ENCODE data around the gene WIPF1. TPM values are rescaled to one million over a fixed set of nuclear protein-coding genes. Genes with fewer than 3 reads are reported as not detected.

The WIPF1 gene
- total RNA-seq, 1 experiment from 2014 or later = 0.59 TPM

- ChIA-PET RAD21 (ENCODE audit: low non-redundant PET in 1 of 2, low total read pairs in 2 of 2, uncharacterized antibody in 2 of 2, unreplicated experiment in 2 of 2) (no interaction called here), POLR2A (no interaction called here), CTCF (interaction anchor here (0.9 kb wide), 1 partner anchor 30 kb away, joined by 3 read pairs; no protein-coding TSS in a partner anchor)
- Histone ChIP-seq H2AFZ (ENCODE audit: low read depth, low read length, poor library complexity, severe bottlenecking) (no peak overlapping the region), H3K9me2 (ENCODE audit: insufficient read depth) (no peaks in the 10 kb centered on the region), H3K27me3 (ENCODE audit: insufficient read depth, low read length) (no peaks in the 10 kb centered on the region), H3K4me1 (ENCODE audit: control insufficient read depth in 1 of 2, insufficient read depth in 2 of 2, low read length in 2 of 2) (no peaks in the 10 kb centered on the region), H3K9me3 (ENCODE audit: control insufficient read depth in 1 of 2, insufficient read depth in 1 of 2, low read depth in 1 of 2, low read length in 2 of 2) (no peaks in the 10 kb centered on the region), H3K9ac (ENCODE audit: low read length) (no peak overlapping the region), H3K36me3 (ENCODE audit: control insufficient read depth in 1 of 2, insufficient read depth in 2 of 2, low read length in 2 of 2) (no peaks in the 10 kb centered on the region), H4K20me1 (ENCODE audit: insufficient read depth) (no peaks in the 10 kb centered on the region), H3K79me2 (ENCODE audit: insufficient read depth, low read length) (no peaks in the 10 kb centered on the region), H3K4me3 (replicated peaks in 1 of 2; ENCODE audit: low read depth in 1 of 2, low read length in 2 of 2) (no peak overlapping the region), H3K27ac (ENCODE audit: low read depth, low read length) (no peak overlapping the region), H3K4me2 (ENCODE audit: low read length) (no peak overlapping the region)
- BruUV-seq (replicated peaks) = no TSS peak
- no peak for DNase-seq (ENCODE audit: low read depth, low spot score)
- TF ChIP-seq POLR2AphosphoS5 (IDR thresholded peaks at IDR 0.05; ENCODE audit: low read depth, low read length) (no peak), CEBPB (IDR thresholded peaks at IDR 0.05; ENCODE audit: low read depth) (no peak)
- ATAC-seq = peak; percentile 34; the same call in 1 of the 2 replicates
- intact Hi-C loops (cut with micrococcal nuclease) = no loop called here
Observed at GRCh38 chr2:174573621-174574081, 24.0 kb downstream of the WIPF1 start.

GRCh38 chr2:174572556-174572955, 25.0 kb downstream of the WIPF1 start:
- no peak overlapping the region for H3K4me3 ChIP-seq (replicated peaks in 1 of 2; ENCODE audit: low read depth in 1 of 2, low read length in 2 of 2)
- intact Hi-C loops (cut with micrococcal nuclease) = no loop called here
- H3K9me3 ChIP-seq (ENCODE audit: control insufficient read depth in 1 of 2, insufficient read depth in 1 of 2, low read depth in 1 of 2, low read length in 2 of 2) = no peaks in the 10 kb centered on the region
- H3K79me2 ChIP-seq (ENCODE audit: insufficient read depth, low read length) = no peaks in the 10 kb centered on the region
- ChIA-PET POLR2A (no interaction called here), RAD21 (ENCODE audit: low non-redundant PET in 1 of 2, low total read pairs in 2 of 2, uncharacterized antibody in 2 of 2, unreplicated experiment in 2 of 2) (no interaction called here), CTCF (no interaction called here)
- H3K27me3 ChIP-seq (ENCODE audit: insufficient read depth, low read length) = no peaks in the 10 kb centered on the region
- H3K4me2 ChIP-seq (ENCODE audit: low read length) = no peak overlapping the region
- no peak overlapping the region for H3K27ac ChIP-seq (ENCODE audit: low read depth, low read length)
- H4K20me1 ChIP-seq (ENCODE audit: insufficient read depth) = no peaks in the 10 kb centered on the region
- H3K9ac ChIP-seq (ENCODE audit: low read length) = no peak overlapping the region
- no peaks in the 10 kb centered on the region for H3K36me3 ChIP-seq (ENCODE audit: control insufficient read depth in 1 of 2, insufficient read depth in 2 of 2, low read length in 2 of 2)
- no peak for TF ChIP-seq YY1 (IDR thresholded peaks at IDR 0.05; ENCODE audit: extremely low read depth, insufficient replicate concordance, low read depth, low read length)
- TF ChIP-seq EZH2 (IDR thresholded peaks at IDR 0.05) = no peak
- TF ChIP-seq REST (IDR thresholded peaks at IDR 0.05; ENCODE audit: low read depth) = no peak
- no peak for TF ChIP-seq ZBTB33 (IDR thresholded peaks at IDR 0.05; ENCODE audit: extremely low read depth, insufficient replicate concordance, low read length)
- no peak for TF ChIP-seq ATF3 (IDR thresholded peaks at IDR 0.05)
- TF ChIP-seq TCF7L2 (IDR thresholded peaks at IDR 0.05; ENCODE audit: borderline replicate concordance, extremely low read depth, insufficient read depth, insufficient read length) = no peak
- no peak for TF ChIP-seq POLR2AphosphoS5 (IDR thresholded peaks at IDR 0.05; ENCODE audit: low read depth, low read length)
- no peak for TF ChIP-seq EGR1 (IDR thresholded peaks at IDR 0.05; ENCODE audit: low read depth)
- DNase-seq (ENCODE audit: low read depth, low spot score) (no peak), ATAC-seq (no peak)
- BruUV-seq (replicated peaks) = no TSS peak
- no peaks in the 10 kb centered on the region for H3K9me2 ChIP-seq (ENCODE audit: insufficient read depth)
- H2AFZ ChIP-seq (ENCODE audit: low read depth, low read length, poor library complexity, severe bottlenecking) = no peak overlapping the region
- no peaks in the 10 kb centered on the region for H3K4me1 ChIP-seq (ENCODE audit: control insufficient read depth in 1 of 2, insufficient read depth in 2 of 2, low read length in 2 of 2)

Measured in HCT116 (cell line).